Measurements from ENCODE around the gene AGBL4. TPM values are rescaled to one million over a fixed set of nuclear protein-coding genes. Genes with fewer than 3 reads are reported as not detected.
"Not testable (repeated sequence)": the region's sequence is repeated elsewhere in the genome, so short reads cannot be mapped to it uniquely, and the experiment has no call there.

The AGBL4 gene
- total and polyA plus RNA-seq, 10 donors = 0.05 to 1.8 (median 0.32) TPM; not detected in 1

GRCh38 chr1:48526008-48526710 is 1497.6 kb downstream of the AGBL4 start:
- TF ChIP-seq POLR2AphosphoS5 (IDR thresholded peaks at IDR 0.05) (no peak), CTCF (IDR thresholded peaks at IDR 0.05 in 8 of 11, conservative IDR thresholded peaks at IDR 0.05 in 3 of 11) (no peak), POLR2A (IDR thresholded peaks at IDR 0.05) (no peak)
- intact Hi-C loops (cut with DNase I; ENCODE audit: low total_unique reads) = no loop called here

GRCh38 chr1:48524892-48525467 is 1498.8 kb downstream of the AGBL4 start:
- no peak overlapping the region for H3K4me3 ChIP-seq
- intact Hi-C loops (cut with DNase I; ENCODE audit: low total_unique reads) = no loop called here
- H3K36me3 ChIP-seq = no peaks in the 10 kb centered on the region
- no peaks in the 10 kb centered on the region for H3K27me3 ChIP-seq (replicated peaks in 1 of 7)
- no peak overlapping the region for H3K27ac ChIP-seq
- TF ChIP-seq POLR2AphosphoS5 (IDR thresholded peaks at IDR 0.05) (no peak), CTCF (IDR thresholded peaks at IDR 0.05 in 8 of 11, conservative IDR thresholded peaks at IDR 0.05 in 3 of 11) (no peak), POLR2A (IDR thresholded peaks at IDR 0.05) (no peak)
- no peaks in the 10 kb centered on the region for H3K9me3 ChIP-seq
- 77 to 97% (median 91%) methylated on average over 1 of the region's 1 CpG for whole genome bisulfite sequencing, 5 donors
- DNase-seq = no peak
- H3K4me1 ChIP-seq = no peaks in the 10 kb centered on the region

More at GRCh38 chr1:48526008-48526710, 1497.6 kb downstream of the AGBL4 start:
- DNase-seq = no peak
- 64 to 77% (median 67%) methylated on average over 4 of the region's 4 CpGs for WGBS, 5 donors
- no peak overlapping the region for H3K27ac ChIP-seq
- H3K4me3 ChIP-seq = no peak overlapping the region
- H3K9me3 ChIP-seq = no peaks in the 10 kb centered on the region
- no peaks in the 10 kb centered on the region for H3K36me3 ChIP-seq
- H3K4me1 ChIP-seq = no peaks in the 10 kb centered on the region
- peaks cover 0 to 7% (median 0%) of the 10 kb centered on the region in 7 donors for H3K27me3 ChIP-seq (replicated peaks in 1 of 7)

- no peak overlapping the region for H3K27ac ChIP-seq
- H3K4me1 ChIP-seq = no peaks in the 10 kb centered on the region
- no peak for TF ChIP-seq POLR2A (IDR thresholded peaks at IDR 0.05)
- no peaks in the 10 kb centered on the region for H3K9me3 ChIP-seq
- intact Hi-C loops (cut with DNase I; ENCODE audit: low total_unique reads) = no loop called here
- H3K27me3 ChIP-seq (replicated peaks in 1 of 7) = no peaks in the 10 kb centered on the region
- WGBS, 5 donors = 77 to 95% (median 82%) methylated on average over 3 of the region's 3 CpGs
- H3K4me3 ChIP-seq = no peak overlapping the region
- DNase-seq = no peak
- H3K36me3 ChIP-seq = no peaks in the 10 kb centered on the region
Observed at GRCh38 chr1:48523558-48523957, 1500.2 kb downstream of the AGBL4 start.

GRCh38 chr1:48519896-48520295 is 1503.9 kb downstream of the AGBL4 start:
- DNase-seq; intact Hi-C loops (cut with DNase I; ENCODE audit: low total_unique reads): not testable (repeated sequence)
- 76 to 85% (median 80%) methylated on average over 6 of the region's 6 CpGs for WGBS, 5 donors

GRCh38 chr1:48506870-48507269 is 1516.9 kb downstream of the AGBL4 start:
- intact Hi-C loops (cut with DNase I; ENCODE audit: low total_unique reads) = no loop called here
- Histone ChIP-seq H3K4me1 (no peaks in the 10 kb centered on the region), H3K27ac (no peak overlapping the region), H3K36me3 (no peaks in the 10 kb centered on the region), H3K27me3 (replicated peaks in 1 of 7) (peaks cover 0 to 5% (median 0%) of the 10 kb centered on the region in 7 donors), H3K9me3 (no peaks in the 10 kb centered on the region), H3K4me3 (no peak overlapping the region)
- no peak for DNase-seq
- TF ChIP-seq POLR2A (IDR thresholded peaks at IDR 0.05) (no peak), POLR2AphosphoS5 (IDR thresholded peaks at IDR 0.05) (no peak), CTCF (IDR thresholded peaks at IDR 0.05 in 8 of 11, conservative IDR thresholded peaks at IDR 0.05 in 3 of 11) (no peak)
- 0 to 42% (median 0%) methylated on average over 1 of the region's 1 CpG for WGBS, 5 donors

More at GRCh38 chr1:48519896-48520295, 1503.9 kb downstream of the AGBL4 start:
- not testable (repeated sequence) for H3K4me1 ChIP-seq; H3K27ac ChIP-seq; H3K9me3 ChIP-seq; H3K36me3 ChIP-seq; H3K4me3 ChIP-seq; H3K27me3 ChIP-seq (replicated peaks in 1 of 7)
